HUDEP-2 (cell line): ENCODE data around the gene LRP1-AS.
A peak's percentile ranks its signal among the peaks of the same experiment; 100 is the strongest.

Source experiments
- DNase-seq, 76 experiments: peaks; one replicate each; lab custom pipeline; 2025; ENCODE audit not compliant: unreplicated experiment in 76 of 76; lab: John Stamatoyannopoulos, UW

LRP1-AS gene

GRCh38 chr12:57143454-57143853, 4.0 kb downstream of the LRP1-AS start:
- DNase-seq, result no peak

GRCh38 chr12:57142727-57143126, 4.7 kb downstream of the LRP1-AS start:
- DNase-seq, result no peak

GRCh38 chr12:57142121-57142520, 5.3 kb downstream of the LRP1-AS start:
- DNase-seq, result no peak

DNA sequence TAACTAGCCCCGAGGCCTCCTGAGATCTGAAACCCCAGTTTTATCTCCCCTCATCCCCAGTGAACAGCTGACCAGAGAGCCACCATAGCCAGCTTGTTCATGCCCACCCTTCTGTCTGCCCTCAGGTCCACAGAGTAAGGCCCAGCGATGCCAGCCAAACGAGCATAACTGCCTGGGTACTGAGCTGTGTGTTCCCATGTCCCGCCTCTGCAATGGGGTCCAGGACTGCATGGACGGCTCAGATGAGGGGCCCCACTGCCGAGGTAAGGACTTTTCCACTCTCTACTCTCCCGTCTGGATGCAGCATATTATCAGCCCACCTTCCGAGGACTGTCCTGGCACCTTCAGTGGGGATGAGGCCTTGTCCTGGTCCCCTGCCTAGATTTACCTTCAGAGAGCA, 6.2 kb downstream of the LRP1-AS start:
- DNase-seq, result no peak

- DNase-seq, result no peak
Measured at GRCh38 chr12:57139796-57140649, 7.4 kb downstream of the LRP1-AS start.

DNA sequence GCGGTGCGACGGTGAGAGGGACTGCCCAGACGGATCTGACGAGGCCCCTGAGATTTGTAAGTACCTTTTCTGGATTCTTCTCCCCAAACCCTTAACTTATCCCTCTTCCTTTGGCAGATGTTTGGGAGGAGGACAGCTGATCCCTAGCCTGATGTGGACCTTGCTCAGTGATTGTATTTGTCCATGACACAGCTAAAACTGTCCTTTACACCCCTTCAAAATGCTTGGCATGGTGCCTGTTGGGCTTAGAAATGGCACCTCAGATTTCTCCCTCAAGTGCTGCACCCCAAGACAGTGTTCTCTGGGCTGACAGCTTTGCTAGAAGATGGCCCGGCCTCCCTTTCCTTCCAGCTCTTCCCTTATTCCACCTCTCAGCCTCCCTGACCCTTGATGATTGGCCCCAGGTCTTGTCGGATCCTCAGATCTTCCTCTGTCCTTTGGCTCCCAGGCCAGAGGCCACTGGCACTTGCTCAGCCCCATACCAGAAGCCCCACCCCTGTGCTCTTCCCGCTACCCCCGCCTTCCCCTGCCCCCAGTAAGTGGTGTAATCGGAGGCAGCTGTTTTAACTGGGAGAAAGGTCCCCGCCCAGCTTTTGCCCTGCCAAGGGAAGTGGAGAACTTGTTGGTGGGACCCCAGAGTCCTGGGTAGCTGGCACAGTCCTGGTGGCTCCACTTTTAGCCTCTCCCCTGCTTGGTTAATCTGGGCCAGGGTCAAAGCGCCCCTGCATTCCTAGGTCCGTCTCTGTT, 8.7 kb downstream of the LRP1-AS start:
- DNase-seq, result peak in 10 of 76 experiments; percentile 6 to 49 (median 16)

DNA sequence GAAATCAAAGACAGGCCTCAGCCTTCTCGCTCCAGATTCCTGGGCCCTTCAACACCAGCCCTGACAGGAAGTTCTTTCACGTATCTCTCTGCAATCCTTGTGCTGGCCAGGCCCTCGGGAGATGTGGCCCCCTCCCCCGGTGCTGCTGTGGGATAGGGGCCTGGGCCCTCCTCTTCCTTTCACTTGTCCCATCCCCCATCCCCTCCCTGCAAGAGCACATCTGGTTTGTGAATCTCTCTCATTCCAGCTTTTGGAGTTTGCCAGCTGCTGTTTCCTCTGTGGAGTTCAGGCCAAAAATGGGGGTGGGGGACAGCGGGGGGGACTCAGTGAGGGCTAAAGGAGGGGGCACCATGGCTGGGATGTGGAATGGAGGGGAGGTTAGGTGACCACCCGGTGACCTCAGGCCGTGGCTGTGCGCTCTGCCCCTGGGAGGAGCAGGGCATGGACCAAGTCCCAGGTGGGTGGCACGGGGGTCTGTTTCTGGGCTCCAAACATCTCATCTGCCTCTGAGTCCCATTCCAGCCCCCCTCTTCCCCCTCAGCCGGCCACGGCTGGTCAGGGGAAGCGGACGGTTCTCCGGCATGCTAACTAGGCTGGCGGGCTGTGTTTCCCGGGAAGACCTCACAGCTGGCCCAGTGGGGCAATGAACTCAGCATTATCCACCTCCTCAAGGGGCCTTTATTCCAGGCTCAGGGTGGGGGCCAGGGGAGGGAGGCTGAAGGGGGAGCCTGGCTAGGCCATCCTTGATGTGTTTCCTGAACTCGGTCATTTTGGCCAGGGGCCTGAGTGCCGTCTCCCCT, 11.7 kb downstream of the LRP1-AS start:
- DNase-seq, result no peak

DNA sequence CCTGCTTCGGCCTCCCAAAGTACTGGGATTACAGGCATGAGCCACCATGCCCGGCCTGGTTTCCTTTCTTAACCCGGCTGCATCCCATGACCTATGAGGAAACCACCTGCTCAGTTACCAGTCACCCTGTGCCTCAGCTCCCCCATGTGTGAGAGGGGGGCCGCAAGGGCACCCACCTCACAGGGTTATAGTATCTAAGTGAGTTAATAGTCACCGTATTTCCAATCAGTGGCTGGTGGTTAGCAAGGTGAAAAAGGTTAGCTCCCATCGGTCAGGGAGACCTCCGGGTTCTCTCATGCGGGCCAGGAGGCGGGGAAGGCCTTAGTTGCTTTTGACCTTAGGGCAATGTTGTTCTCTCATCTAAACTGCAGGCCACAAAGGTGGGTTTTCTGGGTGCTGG, 12.5 kb downstream of the LRP1-AS start:
- no peak for DNase-seq

- no peak for DNase-seq
Measured at GRCh38 chr12:57133916-57134315, 13.5 kb downstream of the LRP1-AS start.

DNA sequence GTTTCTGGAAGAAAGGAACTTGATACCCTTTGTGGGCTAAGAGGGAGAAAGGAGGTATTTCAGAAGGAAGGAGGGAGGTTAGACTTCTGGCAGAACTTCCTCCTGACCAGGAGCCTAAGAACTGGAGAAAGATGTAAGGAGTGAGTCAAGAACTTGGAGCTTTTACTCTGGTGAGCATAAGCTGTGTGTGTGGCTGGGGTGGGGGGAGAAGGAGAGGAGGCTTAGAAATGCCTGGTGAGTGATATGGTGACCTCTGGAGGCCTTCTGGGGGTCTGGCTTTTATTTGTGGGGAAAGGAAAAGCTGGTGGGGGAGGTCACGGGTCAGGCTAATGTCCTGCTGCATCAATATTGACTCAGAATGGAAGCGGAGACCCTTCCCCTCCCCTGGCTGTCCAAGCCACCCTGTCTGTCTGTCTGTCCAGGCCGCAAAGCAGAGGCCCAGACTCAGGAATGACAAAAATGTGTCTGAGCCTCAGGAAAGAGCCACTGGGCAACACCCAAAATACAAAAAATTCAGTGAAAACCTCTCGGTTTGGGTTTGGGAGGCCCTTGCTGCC, 14.3 kb downstream of the LRP1-AS start:
- DNase-seq, result no peak

DNA sequence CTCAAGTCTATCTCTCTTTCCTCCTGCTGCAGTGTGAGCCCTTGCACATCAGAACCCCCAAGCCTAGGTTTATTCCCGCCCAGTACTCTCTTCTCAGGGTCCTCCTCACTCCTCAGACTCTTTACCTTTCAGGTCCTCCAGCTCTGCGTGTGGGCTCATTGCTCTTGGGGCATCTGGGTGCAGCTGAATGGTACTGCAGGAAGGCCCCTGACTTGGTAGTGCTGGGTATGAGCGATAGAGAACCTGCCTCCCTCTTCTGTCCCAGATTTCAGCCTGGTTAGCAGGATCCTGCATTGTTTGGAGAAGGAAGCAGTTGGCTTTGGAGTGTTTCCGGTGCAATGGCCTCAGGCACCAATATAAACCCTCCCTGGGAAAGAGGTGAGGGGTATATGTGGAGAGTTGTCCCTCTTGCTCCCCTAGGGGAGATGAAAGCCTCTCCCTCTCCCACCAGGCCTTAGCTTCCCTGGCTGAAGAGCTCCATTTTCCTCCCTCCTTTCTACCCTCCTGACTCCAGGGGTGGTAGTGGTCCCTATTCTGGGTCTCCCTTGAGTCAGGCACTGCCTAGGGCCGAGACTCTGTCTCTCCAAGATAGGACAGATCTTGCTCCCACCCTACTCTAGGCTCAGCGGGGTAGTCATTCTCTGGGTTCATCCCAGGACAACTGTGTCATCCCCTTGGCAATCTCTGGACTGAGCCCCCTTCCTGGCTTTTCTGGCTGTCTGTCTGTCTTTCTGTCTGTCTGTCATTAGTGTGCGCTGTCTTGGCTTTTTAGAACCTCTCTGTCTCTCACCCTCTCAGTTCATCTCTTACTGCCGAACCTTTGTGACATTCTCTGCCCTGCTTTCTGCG, 15.3 kb downstream of the LRP1-AS start:
- DNase-seq, result no peak

- DNase-seq, result no peak
Measured at GRCh38 chr12:57130941-57131340, 16.5 kb downstream of the LRP1-AS start.

DNA sequence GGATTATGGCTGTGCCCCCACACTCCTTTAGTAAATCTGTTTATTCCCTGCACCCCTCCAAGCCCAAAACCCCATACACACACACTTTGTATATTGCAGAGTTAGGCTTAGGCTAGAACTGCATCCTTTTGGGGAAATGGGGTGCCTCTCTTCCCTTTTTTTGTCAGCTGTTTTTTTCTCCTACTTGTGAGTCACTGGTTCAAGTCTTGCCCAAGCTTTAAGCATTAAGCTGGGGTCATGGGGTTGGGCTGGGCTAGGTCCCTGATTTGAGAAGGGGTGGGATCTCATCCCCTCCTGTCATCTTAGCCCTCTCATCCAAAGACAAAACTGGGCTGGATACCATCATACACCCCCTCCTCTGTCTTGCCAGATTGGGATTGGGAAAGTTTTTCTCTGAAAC, 17.5 kb downstream of the LRP1-AS start:
- DNase-seq, result no peak

DNA sequence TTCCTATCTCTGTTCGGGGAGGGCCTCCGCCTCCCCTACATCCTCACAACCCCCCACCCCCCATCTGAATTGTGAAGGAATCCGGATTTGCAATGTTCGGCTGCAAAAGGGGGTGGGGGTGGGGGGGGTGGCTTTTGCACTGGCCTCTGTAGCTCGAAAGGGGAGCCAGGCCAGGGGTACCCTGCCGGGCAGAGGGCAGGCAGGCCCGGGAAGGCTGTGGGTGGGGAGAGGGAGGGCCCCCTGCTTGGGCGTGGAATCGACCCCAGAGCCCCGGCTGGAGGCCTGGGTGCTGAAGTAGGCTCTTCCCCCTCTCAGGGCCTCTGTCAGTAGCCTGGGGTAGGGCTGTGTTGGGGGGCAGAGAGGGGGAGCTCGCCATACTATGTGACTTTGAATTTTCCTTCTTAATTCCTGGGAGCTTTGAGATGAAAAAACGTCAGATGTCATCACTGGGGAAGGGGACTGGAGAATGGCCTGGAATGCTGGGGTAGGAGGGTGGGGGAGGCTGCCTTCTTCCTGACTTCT, 18.0 kb downstream of the LRP1-AS start:
- DNase-seq, result no peak

DNA sequence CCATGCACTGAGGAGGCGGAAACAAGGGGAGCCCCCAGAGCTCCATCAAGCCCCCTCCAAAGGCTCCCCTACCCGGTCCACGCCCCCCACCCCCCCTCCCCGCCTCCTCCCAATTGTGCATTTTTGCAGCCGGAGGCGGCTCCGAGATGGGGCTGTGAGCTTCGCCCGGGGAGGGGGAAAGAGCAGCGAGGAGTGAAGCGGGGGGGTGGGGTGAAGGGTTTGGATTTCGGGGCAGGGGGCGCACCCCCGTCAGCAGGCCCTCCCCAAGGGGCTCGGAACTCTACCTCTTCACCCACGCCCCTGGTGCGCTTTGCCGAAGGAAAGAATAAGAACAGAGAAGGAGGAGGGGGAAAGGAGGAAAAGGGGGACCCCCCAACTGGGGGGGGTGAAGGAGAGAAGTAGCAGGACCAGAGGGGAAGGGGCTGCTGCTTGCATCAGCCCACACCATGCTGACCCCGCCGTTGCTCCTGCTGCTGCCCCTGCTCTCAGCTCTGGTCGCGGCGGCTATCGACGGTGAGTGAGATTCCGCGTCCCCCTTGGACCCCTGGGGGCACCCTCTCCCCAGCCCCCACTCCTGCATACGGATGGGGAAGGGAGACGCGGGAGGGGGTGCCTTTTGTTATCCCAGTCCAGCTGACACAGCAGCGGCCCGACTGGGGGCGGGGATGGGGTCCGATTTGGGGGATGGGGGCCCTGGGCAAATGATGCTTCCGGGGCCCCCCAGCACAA, 18.7 kb downstream of the LRP1-AS start:
- no peak for DNase-seq

DNA sequence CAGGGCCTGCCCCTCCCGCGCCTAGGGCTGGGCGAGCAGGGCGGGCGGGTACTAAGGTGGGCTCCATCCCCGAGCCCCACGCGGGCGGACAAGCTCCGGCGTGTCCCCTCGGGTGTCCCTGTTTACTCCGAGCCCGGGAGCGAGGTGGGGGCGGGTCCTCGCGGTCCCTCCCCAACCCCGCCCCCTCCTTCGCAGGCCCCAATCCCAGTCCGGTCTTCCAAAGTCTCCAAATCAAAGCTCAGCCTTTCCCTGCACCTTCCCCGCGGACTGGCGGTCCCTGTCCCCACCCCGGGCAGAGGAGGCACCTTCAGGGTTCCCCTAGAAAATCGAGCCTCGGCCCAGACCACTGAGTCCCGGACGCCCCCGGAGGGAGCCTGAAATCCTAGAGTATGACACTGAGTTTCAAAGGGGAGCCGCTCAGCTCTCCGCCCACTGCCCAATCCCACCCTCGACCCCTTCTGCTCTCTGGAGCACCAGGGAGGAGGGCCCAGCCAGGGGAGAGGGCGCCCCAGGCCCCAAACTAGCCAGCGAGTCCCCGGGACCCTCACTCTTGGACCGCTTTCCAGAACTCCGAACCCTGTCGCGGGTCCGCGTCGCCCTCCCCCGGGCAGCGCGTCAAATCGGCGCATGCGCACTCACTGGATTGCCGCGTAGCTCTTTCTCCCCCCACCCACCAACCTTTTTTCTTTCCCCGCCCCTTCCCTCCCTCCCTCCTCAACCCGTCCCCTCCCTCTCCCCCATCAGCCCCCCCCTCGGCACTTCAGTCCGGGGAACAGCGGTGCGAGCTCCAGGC, 19.5 kb downstream of the LRP1-AS start, which contains the start of gene LRP1:
Gene LRP1 (plus strand): TSS at position 758 of the 793 bp plus-strand sequence. CDS start 482 bp downstream, outside the sequence.
- DNase-seq, result peak in 17 of 76 experiments; percentile 6 to 46 (median 23)

GRCh38 chr12:57127101-57127725, 20.2 kb downstream of the LRP1-AS start:
- peak in 40 of 76 experiments; percentile 1 to 48 (median 26) for DNase-seq

DNA sequence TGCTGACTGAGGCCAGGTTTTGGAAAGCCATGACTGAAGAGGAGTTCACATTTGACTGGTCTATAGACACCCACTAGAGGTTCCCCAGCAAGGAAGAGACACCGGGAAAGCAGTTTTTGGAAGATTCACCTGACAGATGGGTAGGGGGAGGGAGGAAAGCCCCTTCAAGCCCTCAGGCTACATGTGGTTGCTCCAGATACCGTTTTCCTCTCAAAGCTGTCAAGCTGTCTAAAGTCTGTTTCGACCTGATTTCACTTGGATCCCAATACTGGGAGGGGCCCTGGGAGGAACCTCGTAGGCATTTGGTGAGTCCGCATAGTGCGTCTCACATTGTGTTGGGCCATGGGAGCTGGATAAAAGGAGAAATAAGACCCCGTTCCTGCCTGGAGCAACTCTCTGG, 20.9 kb downstream of the LRP1-AS start:
- peak in 1 of 76 experiments; percentile 11 for DNase-seq
